Glomerular endothelial cell (primary cell): ENCODE measurements around the gene OMP. TPM values are rescaled to one million over a fixed set of nuclear protein-coding genes. Genes with fewer than 3 reads are reported as not detected.

Experiments
- DNase-seq: peaks from one replicate; pipeline ENCODE4 v3.0.0-alpha.2; 2011; ENCODE audit warnings: low read depth, low spot score; ENCODE audit errors: extremely low read depth
- total RNA-seq: library from RNA; depleted of rRNA; stranded (reverse); fragments of >200 nt; gene quantifications from 2 replicates; pipeline ENCODE4 v1.2.3, GENCODE V29; 2015

The OMP gene
- total RNA-seq, 1 donor from 2014 or later, result not detected

- DNase-seq, result no peak
Measured at GRCh38 chr11:77136784-77137420, 34.3 kb downstream of the OMP start.

GRCh38 chr11:77137421-77137820 is 34.8 kb downstream of the OMP start:
- DNase-seq, result no peak

GRCh38 chr11:77138106-77138649 is 35.5 kb downstream of the OMP start:
- no peak for DNase-seq

- no peak for DNase-seq
Measured at GRCh38 chr11:77139201-77139600, 36.6 kb downstream of the OMP start.

- DNase-seq, result no peak
Measured at GRCh38 chr11:77140231-77140851, 37.7 kb downstream of the OMP start.

GRCh38 chr11:77141034-77141433 is 38.4 kb downstream of the OMP start:
- no peak for DNase-seq

GRCh38 chr11:77141475-77141874 is 38.8 kb downstream of the OMP start:
- no peak for DNase-seq

GRCh38 chr11:77142091-77142975 is 39.7 kb downstream of the OMP start:
- DNase-seq, result no peak

GRCh38 chr11:77143405-77144020 is 40.9 kb downstream of the OMP start:
- no peak for DNase-seq

GRCh38 chr11:77144196-77144856 is 41.7 kb downstream of the OMP start:
- DNase-seq, result no peak

GRCh38 chr11:77144857-77145428 is 42.3 kb downstream of the OMP start:
- DNase-seq, result no peak

- no peak for DNase-seq
Measured at GRCh38 chr11:77146261-77147035, 43.8 kb downstream of the OMP start.

- DNase-seq, result no peak
Measured at GRCh38 chr11:77147036-77147315, 44.3 kb downstream of the OMP start.

- DNase-seq, result no peak
Measured at GRCh38 chr11:77147668-77148321, 45.2 kb downstream of the OMP start.

- no peak for DNase-seq
Measured at GRCh38 chr11:77148963-77149715, 46.5 kb downstream of the OMP start.

GRCh38 chr11:77149716-77150392 is 47.2 kb downstream of the OMP start:
- DNase-seq, result no peak

- no peak for DNase-seq
Measured at GRCh38 chr11:77150836-77151235, 48.2 kb downstream of the OMP start.
